Esophagus muscularis mucosa (tissue), 4 donors: ENCODE results near the gene DGKB. TPM values are rescaled to one million over a fixed set of nuclear protein-coding genes. Genes with fewer than 3 reads are reported as not detected.

Experiments used
- DNase-seq: peaks from one replicate; pipeline ENCODE4 v3.0.0-alpha.2; 2017; ENCODE audit errors: extremely low spot score
- H3K27ac ChIP-seq, 4 donors: fragments of 200-600 bp; sonication (generic); replicated peaks in 1 of 4; 1 replicate in 3 of 4; 2 replicates in 1 of 4; pipeline ENCODE4 v1.5.1; 2016 to 2019; ENCODE audit warnings: mild to moderate bottlenecking in 1 of 4
- H3K27me3 ChIP-seq, 4 donors: fragments of 200-600 bp; sonication (generic); one replicate each; pipeline versions ENCODE4 v1.5.1 to v1.6.0; 2016 to 2019
- H3K36me3 ChIP-seq, 4 donors: fragments of 200-600 bp; sonication (generic); one replicate each; pipeline ENCODE4 v1.5.1; 2016 to 2019
- H3K4me1 ChIP-seq, 4 donors: fragments of 200-600 bp; sonication (generic); one replicate each; pipeline ENCODE4 v1.5.1; 2016 to 2019
- H3K4me3 ChIP-seq, 4 donors: fragments of 200-600 bp; sonication (generic); 1 replicate in 2 of 4; 2 replicates in 2 of 4; pipeline ENCODE4 v1.5.1; 2016 to 2019; ENCODE audit warnings: mild to moderate bottlenecking in 4 of 4, moderate library complexity in 1 of 4
- H3K9me3 ChIP-seq, 4 donors: fragments of 200-600 bp; sonication (generic); 1 replicate in 3 of 4; 2 replicates in 1 of 4; pipeline ENCODE4 v1.5.1; 2016 to 2019
- EP300 ChIP-seq: sonication (generic); formaldehyde crosslinking; IDR thresholded peaks from one replicate; pipeline ENCODE4 v1.6.1; 2017; ENCODE audit warnings: antibody characterized with exemption
- POLR2A ChIP-seq: fragments of 450-650 bp; IDR thresholded peaks from one replicate; pipeline ENCODE4 v1.6.1; 2017; ENCODE audit warnings: antibody characterized with exemption, moderate library complexity, mild to moderate bottlenecking, low read depth
- POLR2AphosphoS5 ChIP-seq, 2 donors: sonication (generic); formaldehyde crosslinking; IDR thresholded peaks; one replicate each; pipeline ENCODE4 v1.6.1; 2017; ENCODE audit warnings: antibody characterized with exemption in 2 of 2
- WGBS: methylation state at CpG from one replicate; pipeline ENCODE4 v1.1.5; 2018; 5-methylcytosine and 5-hydroxymethylcytosine counted together
- intact Hi-C: fragments of 100-400 bp; cut with DNase I; formaldehyde crosslinking; loops from one replicate; pipeline ENCODE4 v1.15.1; 2023
- total RNA-seq, 4 donors: library from RNA; depleted of rRNA; stranded (reverse); fragments of >200 nt; gene quantifications; one replicate each; pipeline versions ENCODE4 v1.1.0 to v1.2.1, GENCODE V29; 2016
- TF ChIP-seq, protein P1 (sequence below), 3 experiments: fragments of 200-600 bp in 2 of 3; fragments of 450-650 bp in 1 of 3; sonication (generic) in 2 of 3; IDR thresholded peaks; one replicate each; pipeline ENCODE4 v1.5.1; 2017 to 2019; ENCODE audit warnings: antibody characterized with exemption in 3 of 3, mild to moderate bottlenecking in 2 of 3, moderate library complexity in 1 of 3

Gene DGKB
- total RNA-seq, 4 donors from 2014 or later = 10.4 to 18.5 (median 16.0) TPM

DNA sequence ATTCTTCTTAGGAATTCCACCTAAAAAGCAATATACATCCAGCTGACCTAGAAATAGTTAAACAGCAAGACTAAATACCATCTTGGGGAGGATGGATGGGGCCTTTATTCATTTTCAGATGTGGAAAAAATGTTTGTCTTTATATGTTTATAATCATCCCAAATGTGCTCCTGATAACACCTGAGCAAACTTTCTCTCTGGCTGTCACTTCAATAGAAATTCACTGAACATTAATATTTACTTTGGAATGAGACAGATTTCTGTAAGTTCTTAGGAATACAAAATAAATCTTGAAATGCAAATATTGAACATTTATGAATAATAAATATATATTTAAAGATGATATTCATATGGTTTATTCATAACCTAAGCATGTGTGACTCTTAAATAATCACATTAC lies 185.4 kb downstream of the DGKB start:
- H3K27ac ChIP-seq = no peak overlapping the region
- H3K27me3 ChIP-seq = no peaks in the 10 kb centered on the region
- H3K36me3 ChIP-seq = no peaks in the 10 kb centered on the region
- no peak overlapping the region for H3K4me3 ChIP-seq
- intact Hi-C loops = loop anchor here (2.0 kb wide), 1 partner anchor 300 kb away; no protein-coding TSS in a partner anchor
- no peaks in the 10 kb centered on the region for H3K9me3 ChIP-seq
- H3K4me1 ChIP-seq = peaks cover 0 to 4% (median 1%) of the 10 kb centered on the region in 4 donors
- DNase-seq = no peak
- TF ChIP-seq, protein P1, sequence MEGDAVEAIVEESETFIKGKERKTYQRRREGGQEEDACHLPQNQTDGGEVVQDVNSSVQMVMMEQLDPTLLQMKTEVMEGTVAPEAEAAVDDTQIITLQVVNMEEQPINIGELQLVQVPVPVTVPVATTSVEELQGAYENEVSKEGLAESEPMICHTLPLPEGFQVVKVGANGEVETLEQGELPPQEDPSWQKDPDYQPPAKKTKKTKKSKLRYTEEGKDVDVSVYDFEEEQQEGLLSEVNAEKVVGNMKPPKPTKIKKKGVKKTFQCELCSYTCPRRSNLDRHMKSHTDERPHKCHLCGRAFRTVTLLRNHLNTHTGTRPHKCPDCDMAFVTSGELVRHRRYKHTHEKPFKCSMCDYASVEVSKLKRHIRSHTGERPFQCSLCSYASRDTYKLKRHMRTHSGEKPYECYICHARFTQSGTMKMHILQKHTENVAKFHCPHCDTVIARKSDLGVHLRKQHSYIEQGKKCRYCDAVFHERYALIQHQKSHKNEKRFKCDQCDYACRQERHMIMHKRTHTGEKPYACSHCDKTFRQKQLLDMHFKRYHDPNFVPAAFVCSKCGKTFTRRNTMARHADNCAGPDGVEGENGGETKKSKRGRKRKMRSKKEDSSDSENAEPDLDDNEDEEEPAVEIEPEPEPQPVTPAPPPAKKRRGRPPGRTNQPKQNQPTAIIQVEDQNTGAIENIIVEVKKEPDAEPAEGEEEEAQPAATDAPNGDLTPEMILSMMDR (IDR thresholded peaks at IDR 0.05) = no peak
- no peak for TF ChIP-seq POLR2A
- TF ChIP-seq POLR2AphosphoS5 (IDR thresholded peaks at IDR 0.05) = no peak
- TF ChIP-seq EP300 = no peak

DNA sequence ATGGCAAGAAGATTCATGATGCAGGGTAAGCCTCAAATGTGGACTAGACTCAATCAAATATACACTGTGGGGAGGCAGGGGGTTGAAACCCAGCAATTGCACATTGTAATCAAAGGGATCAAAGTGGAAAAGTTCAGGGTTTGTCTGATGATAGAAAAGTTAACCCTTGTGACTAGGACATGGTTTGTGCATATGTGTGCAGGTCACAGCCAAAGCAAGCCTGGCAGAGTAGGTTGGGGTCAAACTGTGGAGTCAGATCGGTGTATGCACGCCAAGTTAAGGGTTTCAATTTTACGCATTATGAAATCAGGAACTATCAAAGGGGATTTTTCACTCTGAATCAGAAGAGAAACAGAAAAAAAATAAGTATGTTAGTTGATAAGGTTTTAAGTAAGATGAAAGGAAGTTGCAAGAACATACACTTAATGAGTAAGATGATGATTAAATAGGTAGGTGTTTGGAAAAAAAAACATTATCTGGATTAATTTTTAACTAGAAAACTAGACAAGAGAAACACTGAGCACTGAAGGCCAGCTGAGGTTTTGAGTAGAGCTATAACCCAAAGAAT lies 188.3 kb downstream of the DGKB start:
- Histone ChIP-seq H3K9me3 (no peaks in the 10 kb centered on the region), H3K4me1 (peaks cover 0 to 4% (median 0%) of the 10 kb centered on the region in 4 donors), H3K36me3 (no peaks in the 10 kb centered on the region), H3K4me3 (no peak overlapping the region), H3K27me3 (no peaks in the 10 kb centered on the region), H3K27ac (no peak overlapping the region)
- TF ChIP-seq EP300 (no peak), POLR2AphosphoS5 (IDR thresholded peaks at IDR 0.05) (no peak), POLR2A (no peak)
- TF ChIP-seq, protein P1 (IDR thresholded peaks at IDR 0.05) = no peak
- DNase-seq = no peak
- 94% methylated on average over 3 of the region's 3 CpGs for WGBS
- intact Hi-C loops = no loop called here

DNA sequence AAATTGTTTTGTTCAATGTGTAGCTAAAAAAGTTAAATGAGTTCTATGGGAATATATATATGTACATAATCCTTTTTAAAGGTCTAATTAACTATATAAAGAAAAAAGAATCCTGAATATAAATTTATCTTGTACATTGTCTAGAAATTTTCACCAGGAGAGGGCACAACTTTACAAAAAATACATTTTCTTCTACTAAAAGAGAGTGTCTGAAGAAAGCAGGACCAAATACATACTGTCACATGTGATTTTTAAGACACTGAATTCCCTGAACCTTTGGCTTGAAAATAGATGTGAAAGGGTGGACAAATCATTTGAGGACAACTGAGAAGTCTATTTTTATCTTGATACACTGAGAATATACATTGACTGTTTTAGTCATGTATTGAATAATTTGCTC lies 204.3 kb downstream of the DGKB start:
- Histone ChIP-seq H3K27ac (no peak overlapping the region), H3K9me3 (no peaks in the 10 kb centered on the region), H3K4me3 (no peak overlapping the region), H3K4me1 (no peaks in the 10 kb centered on the region), H3K36me3 (no peaks in the 10 kb centered on the region), H3K27me3 (no peaks in the 10 kb centered on the region)
- intact Hi-C loops = no loop called here
- no peak for DNase-seq
- TF ChIP-seq, protein P1 (IDR thresholded peaks at IDR 0.05) = peak in 1 of 3 experiments; percentile 2
- TF ChIP-seq POLR2A = no peak

DNA sequence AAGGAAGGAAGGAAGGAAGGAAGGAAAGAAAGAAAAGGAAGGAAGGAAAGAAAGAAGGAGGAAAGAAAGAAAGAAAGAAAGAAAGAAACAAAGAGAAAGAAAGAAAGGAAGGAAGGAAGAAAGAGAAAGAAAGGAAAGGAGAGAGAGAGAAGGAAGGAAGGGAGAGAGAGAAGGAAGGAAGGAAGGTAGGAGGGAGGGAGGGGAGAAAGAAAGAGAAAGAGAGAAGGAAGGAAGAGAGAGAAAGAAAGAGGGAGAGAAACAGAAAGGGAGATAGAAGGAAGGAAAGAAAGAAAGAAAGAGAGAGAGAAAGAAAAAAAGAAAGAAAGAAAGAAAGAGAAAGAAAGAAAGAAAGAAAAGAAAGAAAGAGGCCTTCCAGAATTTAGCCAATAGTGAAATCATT lies 204.9 kb downstream of the DGKB start:
- no peak overlapping the region for H3K4me3 ChIP-seq
- H3K27me3 ChIP-seq = no peaks in the 10 kb centered on the region
- TF ChIP-seq, protein P1 (IDR thresholded peaks at IDR 0.05) = no peak
- TF ChIP-seq POLR2A (no peak), EP300 (no peak), POLR2AphosphoS5 (IDR thresholded peaks at IDR 0.05) (no peak)
- H3K27ac ChIP-seq = no peak overlapping the region
- no peaks in the 10 kb centered on the region for H3K9me3 ChIP-seq
- no peaks in the 10 kb centered on the region for H3K36me3 ChIP-seq
- no peaks in the 10 kb centered on the region for H3K4me1 ChIP-seq
- DNase-seq = no peak
- intact Hi-C loops = no loop called here

DNA sequence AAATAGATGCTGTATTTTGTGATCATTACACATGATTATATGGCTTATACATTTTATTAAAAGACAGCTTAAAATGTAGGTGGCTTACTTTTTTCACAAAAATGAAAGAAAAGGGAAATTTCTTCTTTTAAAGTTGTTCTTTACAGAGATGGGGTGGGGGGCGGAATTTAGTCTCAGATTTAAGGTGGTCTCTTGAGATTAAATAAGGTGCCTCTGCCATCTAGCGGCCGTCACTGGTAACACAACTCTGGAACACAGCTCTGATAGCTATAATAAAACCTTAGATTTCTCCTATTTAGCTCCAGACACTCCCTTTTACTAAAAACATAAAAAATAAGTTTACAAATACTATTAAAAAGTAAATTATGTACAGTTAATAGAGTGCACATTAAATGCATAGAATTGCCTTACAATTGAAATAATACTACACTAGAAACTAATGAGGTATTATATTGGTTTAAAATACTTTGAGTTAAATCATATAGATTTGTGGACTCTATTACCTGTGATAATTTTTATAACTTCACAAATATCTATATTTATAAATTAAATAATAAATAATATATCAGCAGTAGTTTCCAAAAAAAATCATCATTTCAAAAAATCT lies 210.9 kb downstream of the DGKB start:
- no peaks in the 10 kb centered on the region for H3K36me3 ChIP-seq
- intact Hi-C loops = loop anchor here (5.0 kb wide), 1 partner anchor 1409 kb away; no protein-coding TSS in a partner anchor
- WGBS = 7% methylated on average over 3 of the region's 3 CpGs
- no peak overlapping the region for H3K4me3 ChIP-seq
- no peaks in the 10 kb centered on the region for H3K27me3 ChIP-seq
- no peak for TF ChIP-seq EP300
- TF ChIP-seq, protein P1 (IDR thresholded peaks at IDR 0.05) = peak; percentile 78 to 86 (median 79)
- TF ChIP-seq POLR2AphosphoS5 (IDR thresholded peaks at IDR 0.05) = no peak
- no peak for DNase-seq
- no peaks in the 10 kb centered on the region for H3K4me1 ChIP-seq
- no peak overlapping the region for H3K27ac ChIP-seq
- H3K9me3 ChIP-seq = no peaks in the 10 kb centered on the region
